HEK293 (cell line): ENCODE data around the gene MAGEB17.

ENCODE experiments used
- CTCF ChIA-PET: fragments of 350-600 bp; formaldehyde crosslinking; extraction: SDS; loops from one replicate; lab custom pipeline; 2021; ENCODE audit warnings: antibody characterized with exemption; lab: Yijun Ruan, JAX
- POLR2A ChIA-PET: fragments of 300-600 bp; formaldehyde crosslinking; extraction: SDS; loops from one replicate; lab custom pipeline; 2020; ENCODE audit warnings: antibody characterized with exemption, inconsistent platforms; lab: Yijun Ruan, JAX
- H3K27ac ChIP-seq: fragments of 200-500 bp; sonication (Bioruptor generic); 2 replicates; pipeline ENCODE4 v1.5.1; 2014; ENCODE audit warnings: low read depth, low read length, control low read depth, inconsistent platforms; ENCODE audit errors: extremely low read depth
- H3K36me3 ChIP-seq, 2 experiments: fragments of 200-500 bp in 1 of 2; sonication (Bioruptor generic) in 1 of 2; 1 replicate in 1 of 2; 2 replicates in 1 of 2; pipeline ENCODE4 v1.5.1; 2014 to 2017; ENCODE audit warnings: inconsistent platforms in 2 of 2, low read length in 2 of 2; ENCODE audit not compliant: control insufficient read depth in 2 of 2, insufficient read depth in 1 of 2
- H3K4me1 ChIP-seq: fragments of 200-500 bp; sonication (Bioruptor generic); 2 replicates; pipeline ENCODE4 v1.5.1; 2014; ENCODE audit warnings: mild to moderate bottlenecking, low read length, inconsistent platforms; ENCODE audit not compliant: control insufficient read depth, insufficient read depth
- H3K4me3 ChIP-seq: 2 replicates; pipeline ENCODE4 v1.5.1; 2011; ENCODE audit warnings: low read depth, mild to moderate bottlenecking, control low read depth, low read length, moderate library complexity
- H3K9me3 ChIP-seq: fragments of 200-500 bp; sonication (Bioruptor generic); 2 replicates; pipeline ENCODE4 v1.5.1; 2014; ENCODE audit warnings: low read depth, low read length, inconsistent platforms; ENCODE audit not compliant: control insufficient read depth, insufficient read depth
- BCL6B ChIP-seq: fragments of 450-650 bp; formaldehyde crosslinking; IDR thresholded peaks from 2 replicates; pipeline ENCODE4 v1.5.1; 2017; ENCODE audit warnings: missing biosample characterization, missing genetic modification characterization
- GLIS2 ChIP-seq: fragments of 450-650 bp; formaldehyde crosslinking; IDR thresholded peaks from 2 replicates; pipeline ENCODE4 v1.5.1; 2016; ENCODE audit warnings: missing biosample characterization, missing genetic modification characterization
- KLF16 ChIP-seq: fragments of 450-650 bp; formaldehyde crosslinking; IDR thresholded peaks from 2 replicates; pipeline ENCODE4 v1.5.1; 2017; ENCODE audit warnings: missing biosample characterization, missing genetic modification characterization
- KLF17 ChIP-seq: fragments of 450-650 bp; formaldehyde crosslinking; IDR thresholded peaks from 2 replicates; pipeline ENCODE4 v1.5.1; 2016; ENCODE audit warnings: missing biosample characterization, missing genetic modification characterization
- SP2 ChIP-seq: fragments of 450-650 bp; formaldehyde crosslinking; IDR thresholded peaks from 2 replicates; pipeline ENCODE4 v1.5.1; 2016; ENCODE audit warnings: missing biosample characterization, missing genetic modification characterization
- ZBTB1 ChIP-seq: fragments of 450-650 bp; formaldehyde crosslinking; IDR thresholded peaks from 2 replicates; pipeline ENCODE4 v1.5.1; 2016; ENCODE audit warnings: missing biosample characterization, missing genetic modification characterization
- ZBTB17 ChIP-seq: fragments of 450-650 bp; formaldehyde crosslinking; IDR thresholded peaks from 2 replicates; pipeline ENCODE4 v1.5.1; 2016; ENCODE audit warnings: missing biosample characterization, missing genetic modification characterization
- ZBTB20 ChIP-seq: fragments of 450-650 bp; formaldehyde crosslinking; IDR thresholded peaks from 2 replicates; pipeline ENCODE4 v1.5.1; 2016; ENCODE audit warnings: missing biosample characterization, missing genetic modification characterization
- ZBTB48 ChIP-seq: fragments of 450-650 bp; formaldehyde crosslinking; IDR thresholded peaks from 2 replicates; pipeline ENCODE4 v1.5.1; 2016; ENCODE audit warnings: missing biosample characterization, missing genetic modification characterization
- ZBTB8A ChIP-seq: fragments of 450-650 bp; formaldehyde crosslinking; IDR thresholded peaks from 2 replicates; pipeline ENCODE4 v1.5.1; 2016; ENCODE audit warnings: missing biosample characterization, missing genetic modification characterization
- ZNF132 ChIP-seq: fragments of 450-650 bp; formaldehyde crosslinking; IDR thresholded peaks from 2 replicates; pipeline ENCODE4 v1.5.1; 2017; ENCODE audit warnings: missing biosample characterization, missing genetic modification characterization, borderline replicate concordance
- ZNF133 ChIP-seq: fragments of 450-650 bp; formaldehyde crosslinking; IDR thresholded peaks from 2 replicates; pipeline ENCODE4 v1.5.1; 2016; ENCODE audit warnings: missing biosample characterization, missing genetic modification characterization
- ZNF157 ChIP-seq: fragments of 450-650 bp; formaldehyde crosslinking; IDR thresholded peaks from 2 replicates; pipeline ENCODE4 v1.5.1; 2016; ENCODE audit warnings: missing biosample characterization, missing genetic modification characterization
- ZNF18 ChIP-seq: fragments of 450-650 bp; formaldehyde crosslinking; IDR thresholded peaks from 2 replicates; pipeline ENCODE4 v1.5.1; 2016; ENCODE audit warnings: missing biosample characterization, missing genetic modification characterization
- ZNF280D ChIP-seq: fragments of 450-650 bp; formaldehyde crosslinking; IDR thresholded peaks from 2 replicates; pipeline ENCODE4 v1.5.1; 2016; ENCODE audit warnings: missing biosample characterization, missing genetic modification characterization
- ZNF362 ChIP-seq: fragments of 450-650 bp; formaldehyde crosslinking; IDR thresholded peaks from 2 replicates; pipeline ENCODE4 v1.5.1; 2016; ENCODE audit warnings: missing biosample characterization, missing genetic modification characterization
- ZNF366 ChIP-seq: fragments of 450-650 bp; formaldehyde crosslinking; conservative IDR thresholded peaks from 2 replicates; pipeline ENCODE4 v1.5.1; 2016; ENCODE audit warnings: missing biosample characterization, missing genetic modification characterization
- ZNF37A ChIP-seq: fragments of 450-650 bp; IDR thresholded peaks from 2 replicates; pipeline ENCODE4 v1.5.1; 2018; ENCODE audit warnings: missing biosample characterization, missing genetic modification characterization
- ZNF423 ChIP-seq: fragments of 450-650 bp; formaldehyde crosslinking; IDR thresholded peaks from 2 replicates; pipeline ENCODE4 v1.5.1; 2016; ENCODE audit warnings: missing biosample characterization, missing genetic modification characterization
- ZNF514 ChIP-seq: fragments of 450-650 bp; formaldehyde crosslinking; IDR thresholded peaks from 2 replicates; pipeline ENCODE4 v1.5.1; 2016; ENCODE audit warnings: missing biosample characterization, missing genetic modification characterization
- ZNF521 ChIP-seq: fragments of 450-650 bp; formaldehyde crosslinking; IDR thresholded peaks from 2 replicates; pipeline ENCODE4 v1.5.1; 2017; ENCODE audit warnings: missing biosample characterization, mild to moderate bottlenecking, missing genetic modification characterization
- ZNF621 ChIP-seq: fragments of 450-650 bp; formaldehyde crosslinking; IDR thresholded peaks from 2 replicates; pipeline ENCODE4 v1.5.1; 2017; ENCODE audit warnings: missing biosample characterization, missing genetic modification characterization
- ZNF623 ChIP-seq: fragments of 450-650 bp; formaldehyde crosslinking; IDR thresholded peaks from 2 replicates; pipeline ENCODE4 v1.5.1; 2016; ENCODE audit warnings: missing biosample characterization, missing genetic modification characterization
- ZNF629 ChIP-seq: fragments of 450-650 bp; formaldehyde crosslinking; IDR thresholded peaks from 2 replicates; pipeline ENCODE4 v1.5.1; 2017; ENCODE audit warnings: missing biosample characterization, missing genetic modification characterization
- ZNF654 ChIP-seq: fragments of 450-650 bp; formaldehyde crosslinking; IDR thresholded peaks from 2 replicates; pipeline ENCODE4 v1.5.1; 2016; ENCODE audit warnings: low read depth, missing biosample characterization, missing genetic modification characterization
- ZNF747 ChIP-seq: fragments of 450-650 bp; formaldehyde crosslinking; IDR thresholded peaks from 2 replicates; pipeline ENCODE4 v1.5.1; 2016; ENCODE audit warnings: missing biosample characterization, missing genetic modification characterization

MAGEB17 gene

GRCh38 chrX:16171944-16172343, 4.7 kb downstream of the MAGEB17 start:
- ChIA-PET POLR2A (no interaction called here), CTCF (no interaction called here)
- H3K4me1 ChIP-seq, result no peaks in the 10 kb centered on the region
- H3K36me3 ChIP-seq, result no peaks in the 10 kb centered on the region
- TF ChIP-seq ZNF37A (tag by site-specific recombination) (no peak), ZBTB48 (tag by site-specific recombination) (no peak), ZBTB1 (no peak), ZNF133 (no peak), KLF17 (no peak), ZNF157 (tag by site-specific recombination) (no peak), ZNF629 (no peak), SP2 (tag by site-specific recombination) (no peak)
- H3K9me3 ChIP-seq, result no peaks in the 10 kb centered on the region
- no peak overlapping the region for H3K4me3 ChIP-seq
- H3K27ac ChIP-seq, result no peak overlapping the region

- POLR2A ChIA-PET, result no interaction called here
- no peaks in the 10 kb centered on the region for H3K36me3 ChIP-seq
Observed at GRCh38 chrX:16172391-16172790, 5.1 kb downstream of the MAGEB17 start.

GRCh38 chrX:16175329-16176061, 8.2 kb downstream of the MAGEB17 start:
- Histone ChIP-seq H3K36me3 (no peaks in the 10 kb centered on the region), H3K27ac (no peak overlapping the region), H3K9me3 (no peaks in the 10 kb centered on the region), H3K4me3 (no peak overlapping the region), H3K4me1 (no peaks in the 10 kb centered on the region)
- CTCF ChIA-PET, result interaction anchor here (0.5 to 1.0 kb wide), 2 partner anchors 15 to 895 kb away, joined by 3 to 5 read pairs; no protein-coding TSS in a partner anchor
- POLR2A ChIA-PET, result no interaction called here
- TF ChIP-seq ZNF132 (no peak), ZBTB8A (tag by site-specific recombination) (no peak), ZNF362 (tag by site-specific recombination) (no peak), ZNF514 (no peak), ZNF521 (no peak), ZBTB17 (tag by site-specific recombination) (no peak), ZNF280D (no peak), ZNF747 (tag by site-specific recombination) (no peak), ZNF366 (tag by site-specific recombination) (no peak), ZNF621 (tag by site-specific recombination) (no peak)

More at GRCh38 chrX:16172391-16172790, 5.1 kb downstream of the MAGEB17 start:
- H3K4me1 ChIP-seq, result no peaks in the 10 kb centered on the region
- no peak overlapping the region for H3K4me3 ChIP-seq
- no peak overlapping the region for H3K27ac ChIP-seq
- TF ChIP-seq BCL6B (tag by site-specific recombination) (no peak), ZBTB20 (tag by site-specific recombination) (no peak), ZNF18 (no peak), GLIS2 (tag by site-specific recombination) (no peak), ZNF654 (tag by site-specific recombination) (no peak), KLF16 (tag by site-specific recombination) (no peak), ZNF423 (tag by site-specific recombination) (no peak), ZNF623 (tag by site-specific recombination) (no peak)
- no peaks in the 10 kb centered on the region for H3K9me3 ChIP-seq
- CTCF ChIA-PET, result no interaction called here
